ENCODE data around the gene LACTB. TPM values are rescaled to one million over a fixed set of nuclear protein-coding genes. Genes with fewer than 3 reads are reported as not detected.

The LACTB gene
- total and polyA plus RNA-seq, 2 experiments from 2014 or later = 15.2 to 20.9 TPM

- Histone ChIP-seq H3K4me2 (peak overlapping the region; percentile 74), H3K9me2 (ENCODE audit: insufficient read depth) (no peaks in the 10 kb centered on the region), H3K27ac (ENCODE audit: low read depth) (peak overlapping the region; percentile 96; the same call in 1 of the 2 replicates), H3K79me2 (replicated peaks; ENCODE audit: insufficient read depth) (peaks cover 28% of the 10 kb centered on the region), H3K36me3 (ENCODE audit: insufficient read depth) (peaks cover 28% of the 10 kb centered on the region), H4K20me1 (replicated peaks; ENCODE audit: insufficient read depth) (no peaks in the 10 kb centered on the region), H3F3A (replicated peaks; ENCODE audit: low read depth) (peaks cover 5% of the 10 kb centered on the region), H3K27me3 (ENCODE audit: insufficient read depth) (no peaks in the 10 kb centered on the region), H3K4me3 (peak overlapping the region; percentile 83), H3K4me1 (ENCODE audit: insufficient read depth) (no peaks in the 10 kb centered on the region), H2AFZ (no peak overlapping the region)
- DNase-seq (ENCODE audit: low spot score) (no peak), ATAC-seq (no peak)
- H3K36me3 Mint-ChIP-seq (ENCODE audit: low read depth) = peaks cover 30% of the 10 kb centered on the region; the same call in 2 of the 3 replicates
- no peak for TF ChIP-seq STAT1 (IDR thresholded peaks at IDR 0.05; ENCODE audit: unreplicated experiment)
- TF ChIP-seq NANOG (IDR thresholded peaks at IDR 0.05; ENCODE audit: borderline replicate concordance) = no peak
- TF ChIP-seq EZH2phosphoT487 (IDR thresholded peaks at IDR 0.05; ENCODE audit: unreplicated experiment) = no peak
- TF ChIP-seq CREB1 (CRISPR knock-in tag; IDR thresholded peaks at IDR 0.05; ENCODE audit: low read depth) = no peak
- no peak for TF ChIP-seq ZNF462 (CRISPR knock-in tag; IDR thresholded peaks at IDR 0.05)
- TF ChIP-seq ETS1 (IDR thresholded peaks at IDR 0.05) = no peak
- no peak for TF ChIP-seq JUNB (IDR thresholded peaks at IDR 0.05; ENCODE audit: unreplicated experiment)
- TF ChIP-seq POLR2AphosphoS5 (IDR thresholded peaks at IDR 0.05; ENCODE audit: low read depth) = no peak
- TF ChIP-seq REST (IDR thresholded peaks at IDR 0.05; ENCODE audit: unreplicated experiment) = no peak
- TF ChIP-seq ZNF114 (CRISPR knock-in tag; IDR thresholded peaks at IDR 0.05) = no peak
- no peak for TF ChIP-seq ZNF331 (CRISPR knock-in tag; IDR thresholded peaks at IDR 0.05; ENCODE audit: low read depth)
- TF ChIP-seq EZH2 (IDR thresholded peaks at IDR 0.05; ENCODE audit: low read depth, unreplicated experiment) = no peak
- TF ChIP-seq CTCF (conservative IDR thresholded peaks at IDR 0.05; ENCODE audit: low read depth in 2 of 2) = no peak
- H3K27ac Mint-ChIP-seq = 0 out of 2 replicates have a peak overlapping the region, but pooled peaks have one; percentile 96
- H3K4me1 Mint-ChIP-seq = peaks cover 6% of the 10 kb centered on the region
- H3K4me3 Mint-ChIP-seq = peak overlapping the region; percentile 95
- H3K27me3 Mint-ChIP-seq (ENCODE audit: insufficient read depth, low read depth, poor library complexity) = peaks cover 2% of the 10 kb centered on the region
- H3K9me3 Mint-ChIP-seq = no peaks in the 10 kb centered on the region
These were observed 34.5 kb downstream of the LACTB start for GRCh38 chr15:63156086-63156710.

All from GM23338 (cell line).